Activated CD4-positive, CD25-positive, alpha-beta regulatory T cell treated with anti-CD3 and anti-CD28 coated beads, Interleukin-2, amount 50 U/mL, for 72 hours (primary cell): ENCODE results near the gene PDZD7.

Source experiments
- DNase-seq: peaks from one replicate; pipeline ENCODE4 v3.0.0; 2021

Gene PDZD7

GRCh38 chr10:101060951-101061623, 30.2 kb upstream of the PDZD7 start:
- DNase-seq: no peak

GRCh38 chr10:101060036-101060950, 29.4 kb upstream of the PDZD7 start:
- peak; percentile 94 for DNase-seq

- no peak for DNase-seq
Observed at GRCh38 chr10:101056365-101057151, 25.6 kb upstream of the PDZD7 start.

GRCh38 chr10:101055411-101055810, 24.5 kb upstream of the PDZD7 start:
- DNase-seq: no peak

- DNase-seq: no peak
Observed at GRCh38 chr10:101054876-101055275, 23.9 kb upstream of the PDZD7 start.

GRCh38 chr10:101054351-101054750, 23.4 kb upstream of the PDZD7 start:
- DNase-seq: no peak

- no peak for DNase-seq
Observed at GRCh38 chr10:101053516-101053915, 22.6 kb upstream of the PDZD7 start.

- no peak for DNase-seq
Observed at GRCh38 chr10:101052285-101052684, 21.4 kb upstream of the PDZD7 start.

GRCh38 chr10:101050208-101051069, 19.5 kb upstream of the PDZD7 start:
- DNase-seq: peak; percentile 82

GRCh38 chr10:101047961-101048892, 17.3 kb upstream of the PDZD7 start:
- no peak for DNase-seq

GRCh38 chr10:101047268-101047667, 16.3 kb upstream of the PDZD7 start:
- no peak for DNase-seq

- no peak for DNase-seq
Observed at GRCh38 chr10:101046332-101047238, 15.7 kb upstream of the PDZD7 start.

- no peak for DNase-seq
Observed at GRCh38 chr10:101044117-101044516, 13.2 kb upstream of the PDZD7 start.

GRCh38 chr10:101043363-101043707, 12.4 kb upstream of the PDZD7 start:
- DNase-seq: no peak

- DNase-seq: peak; percentile 91
Observed at GRCh38 chr10:101042667-101043362, 11.9 kb upstream of the PDZD7 start.

- no peak for DNase-seq
Observed at GRCh38 chr10:101042118-101042517, 11.2 kb upstream of the PDZD7 start.

- no peak for DNase-seq
Observed at GRCh38 chr10:101041252-101041761, 10.4 kb upstream of the PDZD7 start.

- DNase-seq: no peak
Observed at GRCh38 chr10:101040851-101041250, 9.9 kb upstream of the PDZD7 start.

GRCh38 chr10:101040061-101040460, 9.1 kb upstream of the PDZD7 start:
- no peak for DNase-seq
